HEK293T (cell line): Measurements from ENCODE around the gene LSAMP.

Experiments
- CTCF ChIA-PET: fragments of 350-600 bp; formaldehyde crosslinking; extraction: SDS; loops from one replicate; lab custom pipeline; 2021; ENCODE audit warnings: antibody characterized with exemption, inconsistent platforms; lab: Yijun Ruan, JAX
- POLR2A ChIA-PET: fragments of 350-600 bp; formaldehyde crosslinking; extraction: SDS; loops from one replicate; lab custom pipeline; 2020; ENCODE audit warnings: antibody characterized with exemption, inconsistent platforms; lab: Yijun Ruan, JAX
- DNase-seq: peaks from one replicate; pipeline ENCODE4 v3.0.0; 2012; ENCODE audit warnings: mixed read lengths; ENCODE audit errors: extremely low spot score
- ARNT ChIP-seq: fragments of 450-650 bp; IDR thresholded peaks from 2 replicates; pipeline ENCODE4 v1.6.1; 2017; ENCODE audit warnings: mild to moderate bottlenecking
- BHLHE40 ChIP-seq: fragments of 450-650 bp; IDR thresholded peaks from 2 replicates; pipeline ENCODE4 v1.6.1; 2016; ENCODE audit warnings: mild to moderate bottlenecking, moderate library complexity, borderline replicate concordance
- CTBP1 ChIP-seq: fragments of 450-650 bp; IDR thresholded peaks from 2 replicates; pipeline ENCODE4 v1.6.1; 2016; ENCODE audit warnings: borderline replicate concordance
- ELF4 ChIP-seq: fragments of 450-650 bp; IDR thresholded peaks from 2 replicates; pipeline ENCODE4 v1.6.1; 2017; ENCODE audit warnings: antibody characterized with exemption
- FOXA1 ChIP-seq: fragments of 450-650 bp; IDR thresholded peaks from 2 replicates; pipeline ENCODE4 v1.6.1; 2016; ENCODE audit warnings: mild to moderate bottlenecking
- FOXM1 ChIP-seq: fragments of 450-650 bp; IDR thresholded peaks from 2 replicates; pipeline ENCODE4 v1.6.1; 2017; ENCODE audit warnings: mild to moderate bottlenecking, borderline replicate concordance
- HDGF ChIP-seq: fragments of 450-650 bp; IDR thresholded peaks from 2 replicates; pipeline ENCODE4 v1.6.1; 2017; ENCODE audit warnings: antibody characterized with exemption, borderline replicate concordance
- L3MBTL2 ChIP-seq: fragments of 450-650 bp; conservative IDR thresholded peaks from 2 replicates; pipeline ENCODE4 v1.6.1; 2016; ENCODE audit warnings: mild to moderate bottlenecking
- LEF1 ChIP-seq: fragments of 450-650 bp; IDR thresholded peaks from 2 replicates; pipeline ENCODE4 v1.6.1; 2017; ENCODE audit warnings: mild to moderate bottlenecking, borderline replicate concordance
- NFRKB ChIP-seq: fragments of 450-650 bp; IDR thresholded peaks from 2 replicates; pipeline ENCODE4 v1.6.1; 2016; ENCODE audit warnings: mild to moderate bottlenecking, moderate library complexity
- SP1 ChIP-seq: fragments of 450-650 bp; IDR thresholded peaks from 2 replicates; pipeline ENCODE4 v1.6.1; 2017
- SUZ12 ChIP-seq: fragments of 450-650 bp; IDR thresholded peaks from 2 replicates; pipeline ENCODE4 v1.6.1; 2016; ENCODE audit warnings: mild to moderate bottlenecking
- TARDBP ChIP-seq: fragments of 450-650 bp; IDR thresholded peaks from 2 replicates; pipeline ENCODE4 v1.6.1; 2016
- ZNF384 ChIP-seq: fragments of 450-650 bp; IDR thresholded peaks from 2 replicates; pipeline ENCODE4 v1.6.1; 2016
- TF ChIP-seq, protein P1 (sequence below): fragments of 450-650 bp; IDR thresholded peaks from 2 replicates; pipeline ENCODE4 v1.6.1; 2016

LSAMP gene

DNA sequence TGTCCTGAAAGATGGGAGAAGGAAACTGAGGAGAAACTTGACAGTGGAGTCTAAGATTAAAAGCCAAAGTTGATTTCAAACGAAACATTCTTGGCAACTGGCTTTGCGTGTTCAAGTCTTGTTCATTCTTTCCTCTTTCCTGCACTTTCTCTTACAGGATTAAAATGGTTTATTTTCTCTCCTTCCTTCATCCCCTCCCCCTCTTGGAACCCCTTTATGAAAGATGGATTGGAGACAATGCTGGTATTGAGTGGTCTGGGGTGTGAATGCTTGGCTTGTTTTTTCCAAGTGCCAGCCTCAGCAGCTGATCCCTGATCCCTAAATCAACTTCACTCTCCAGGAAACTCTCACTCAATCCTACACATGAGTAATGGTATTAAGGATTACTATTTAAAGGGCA is 703 bp upstream of the LSAMP start:
- TF ChIP-seq NFRKB, result no peak
- no peak for TF ChIP-seq SUZ12
- TF ChIP-seq FOXA1, result no peak
- no peak for TF ChIP-seq HDGF
- DNase-seq, result no peak
- POLR2A ChIA-PET, result no interaction called here
- CTCF ChIA-PET, result no interaction called here

DNA sequence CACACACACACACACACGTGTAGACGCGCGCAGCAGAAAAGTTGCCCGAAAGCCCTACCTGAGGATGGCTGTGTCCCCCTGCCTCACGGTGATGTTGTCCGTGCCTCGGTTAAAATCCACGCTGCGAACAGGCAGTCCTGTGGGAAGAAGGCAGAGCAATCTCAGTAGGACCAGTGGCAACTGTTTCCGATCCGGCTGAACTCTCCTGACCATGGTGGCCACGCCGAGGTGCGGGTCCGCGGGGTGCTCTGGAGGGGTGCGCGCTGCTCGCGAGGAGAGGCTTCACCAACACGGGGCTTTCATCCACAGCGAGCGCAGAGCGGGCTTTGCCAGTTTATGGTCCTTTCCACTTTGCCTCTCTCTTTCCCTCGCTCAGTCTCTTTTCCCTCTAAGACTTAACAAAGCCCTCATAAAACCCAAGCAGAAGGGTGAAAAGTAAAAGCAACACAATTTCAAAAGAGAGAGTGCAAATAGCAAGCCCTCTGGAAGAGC is 422 bp downstream of the LSAMP start:
- POLR2A ChIA-PET, result no interaction called here
- no peak for TF ChIP-seq LEF1
- TF ChIP-seq L3MBTL2, result peak; percentile 43; the same call in 1 of the 2 replicates
- CTCF ChIA-PET, result no interaction called here
- DNase-seq, result peak; percentile 20

DNA sequence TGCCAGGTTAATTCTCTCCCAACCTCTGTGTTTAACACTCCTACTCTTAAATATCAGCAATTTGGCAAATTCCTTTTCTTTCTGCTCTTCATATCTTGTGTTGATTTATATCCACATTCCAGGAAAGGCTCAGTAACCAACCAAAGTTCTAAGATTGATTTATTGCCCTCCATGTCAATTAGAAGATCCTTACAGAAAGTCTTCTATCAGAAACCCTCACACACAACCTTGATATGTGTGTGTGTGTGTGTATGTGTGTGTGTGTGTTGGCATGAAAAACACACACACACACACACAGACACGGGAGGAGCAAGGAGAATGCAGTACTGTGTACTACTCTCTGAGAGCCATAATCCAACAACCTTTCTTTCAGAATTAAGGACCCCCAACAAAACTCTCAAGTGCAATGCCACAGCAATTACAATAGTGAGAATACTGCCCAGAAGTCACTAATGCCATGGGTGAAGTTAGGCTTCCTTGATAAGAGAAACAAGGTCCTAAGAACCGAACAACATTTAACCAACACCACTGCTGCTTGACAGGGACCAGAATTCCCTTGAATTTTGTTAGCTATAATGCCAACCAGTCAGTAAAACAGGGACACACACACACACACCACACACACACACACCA is 1.1 kb downstream of the LSAMP start:
- POLR2A ChIA-PET, result no interaction called here
- no peak for TF ChIP-seq BHLHE40
- TF ChIP-seq, protein P1, sequence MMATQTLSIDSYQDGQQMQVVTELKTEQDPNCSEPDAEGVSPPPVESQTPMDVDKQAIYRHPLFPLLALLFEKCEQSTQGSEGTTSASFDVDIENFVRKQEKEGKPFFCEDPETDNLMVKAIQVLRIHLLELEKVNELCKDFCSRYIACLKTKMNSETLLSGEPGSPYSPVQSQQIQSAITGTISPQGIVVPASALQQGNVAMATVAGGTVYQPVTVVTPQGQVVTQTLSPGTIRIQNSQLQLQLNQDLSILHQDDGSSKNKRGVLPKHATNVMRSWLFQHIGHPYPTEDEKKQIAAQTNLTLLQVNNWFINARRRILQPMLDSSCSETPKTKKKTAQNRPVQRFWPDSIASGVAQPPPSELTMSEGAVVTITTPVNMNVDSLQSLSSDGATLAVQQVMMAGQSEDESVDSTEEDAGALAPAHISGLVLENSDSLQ, result peak; percentile 59
- CTCF ChIA-PET, result no interaction called here
- DNase-seq, result no peak

DNA sequence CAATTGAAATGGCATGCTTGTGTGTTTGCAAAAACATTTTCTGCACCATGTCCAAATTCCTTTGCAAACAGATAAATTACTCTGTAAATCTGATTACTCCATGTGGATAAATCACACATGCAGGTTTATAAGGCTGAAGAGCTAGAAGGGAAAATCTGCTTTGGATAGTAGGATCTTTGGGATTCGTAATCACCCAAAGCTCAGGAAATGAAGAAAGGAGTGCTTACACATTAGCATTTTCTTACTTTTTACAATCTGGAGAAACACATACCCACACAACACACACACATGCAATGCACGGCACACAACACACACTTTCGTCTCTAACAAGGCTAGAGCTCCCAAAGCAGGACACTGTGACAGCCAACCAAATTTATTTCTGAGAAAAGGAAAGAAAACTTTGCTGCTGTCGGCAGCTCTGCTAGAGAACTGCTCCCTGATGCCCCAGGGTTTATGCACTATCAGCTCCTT is 2.1 kb downstream of the LSAMP start:
- ChIA-PET CTCF (interaction anchor here (0.6 kb wide), 1 partner anchor 11 kb away, joined by 3 read pairs; no protein-coding TSS in a partner anchor), POLR2A (no interaction called here)
- TF ChIP-seq L3MBTL2, result no peak
- no peak for TF ChIP-seq ARNT
- no peak for TF ChIP-seq NFRKB
- no peak for TF ChIP-seq BHLHE40
- TF ChIP-seq LEF1, result no peak
- TF ChIP-seq FOXM1, result no peak
- no peak for TF ChIP-seq SUZ12
- no peak for TF ChIP-seq CTBP1
- no peak for TF ChIP-seq ELF4
- no peak for TF ChIP-seq HDGF
- no peak for TF ChIP-seq FOXA1
- no peak for TF ChIP-seq SP1
- no peak for TF ChIP-seq TARDBP
- TF ChIP-seq ZNF384, result no peak
- no peak for DNase-seq

DNA sequence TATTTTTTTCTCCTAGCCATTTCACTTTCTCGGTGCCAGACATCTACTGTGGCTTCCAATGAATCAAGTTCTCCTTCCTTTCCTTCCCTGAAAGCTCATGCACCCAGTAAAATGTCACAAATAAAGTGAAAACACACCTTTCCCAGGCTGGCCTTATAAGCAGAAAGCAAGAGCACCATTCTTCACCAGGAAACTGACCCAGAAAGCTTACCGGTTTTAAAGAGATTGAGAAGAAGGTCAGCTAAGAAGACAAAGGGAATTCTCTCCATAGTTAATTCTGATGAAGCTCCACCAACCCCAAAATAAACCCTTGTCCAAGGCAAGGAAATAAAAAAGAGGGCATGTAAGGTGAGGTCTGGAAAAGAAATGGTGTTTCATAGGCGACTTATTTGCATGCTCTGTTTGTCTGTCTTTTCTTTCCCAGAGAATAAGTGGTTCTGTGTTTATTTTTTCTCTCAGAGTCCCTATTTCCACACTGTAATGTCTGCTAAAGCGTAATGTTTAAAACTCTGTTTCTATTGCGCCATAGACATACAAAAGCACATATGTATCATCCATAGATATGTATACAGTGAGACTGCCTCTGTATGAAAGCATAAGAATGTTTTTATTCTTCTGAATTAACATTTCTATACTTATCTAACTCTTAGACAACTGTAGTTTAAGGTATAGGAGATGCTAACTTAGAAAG is 2.8 kb downstream of the LSAMP start:
- CTCF ChIA-PET, result no interaction called here
- TF ChIP-seq LEF1 (no peak), SUZ12 (no peak), ZNF384 (no peak), ARNT (no peak), L3MBTL2 (no peak), SP1 (no peak), HDGF (no peak), BHLHE40 (no peak), NFRKB (no peak), ELF4 (no peak), FOXM1 (no peak)
- DNase-seq, result no peak
- POLR2A ChIA-PET, result no interaction called here

GRCh38 chr3:116441652-116442051 is 3.6 kb downstream of the LSAMP start:
- DNase-seq, result no peak
- CTCF ChIA-PET, result no interaction called here
- TF ChIP-seq LEF1, result no peak
- POLR2A ChIA-PET, result no interaction called here

- CTCF ChIA-PET, result no interaction called here
These were observed 5.1 kb downstream of the LSAMP start for GRCh38 chr3:116440196-116440595.

GRCh38 chr3:116433552-116433951 is 11.7 kb downstream of the LSAMP start:
- TF ChIP-seq SP1 (no peak), TARDBP (no peak), L3MBTL2 (no peak), ARNT (no peak)
- TF ChIP-seq, protein P1, result no peak
- POLR2A ChIA-PET, result no interaction called here
- CTCF ChIA-PET, result no interaction called here
- no peak for DNase-seq

More at GRCh38 chr3:116440196-116440595, 5.1 kb downstream of the LSAMP start:
- no peak for DNase-seq
- POLR2A ChIA-PET, result no interaction called here
- TF ChIP-seq ARNT (no peak), ELF4 (no peak), TARDBP (no peak), SUZ12 (no peak), FOXA1 (no peak), L3MBTL2 (no peak), SP1 (no peak)
- TF ChIP-seq, protein P1, result no peak
